IPS DF 6.9 (cell line): ENCODE data around the gene EPN1.
A peak's percentile ranks its signal among the peaks of the same experiment; 100 is the strongest.

Source experiments
- DNase-seq: peaks from one replicate; pipeline ENCODE4 v3.0.0-alpha.2; 2013; ENCODE audit warnings: low read depth, low spot score
- H3K27ac ChIP-seq: one replicate; pipeline ENCODE4 v1.5.1; 2013; ENCODE audit warnings: low read length, control low read depth
- H3K27me3 ChIP-seq: 2 replicates; pipeline ENCODE4 v1.6.1; 2013; ENCODE audit warnings: mild to moderate bottlenecking, low read length; ENCODE audit not compliant: control insufficient read depth, insufficient read depth
- H3K36me3 ChIP-seq: 2 replicates; pipeline ENCODE4 v1.6.1; 2013; ENCODE audit warnings: low read length; ENCODE audit not compliant: control insufficient read depth, insufficient read depth
- H3K4me1 ChIP-seq: 2 replicates; pipeline ENCODE4 v1.6.1; 2013; ENCODE audit warnings: low read length; ENCODE audit not compliant: control insufficient read depth, insufficient read depth
- H3K4me3 ChIP-seq: 2 replicates; pipeline ENCODE4 v1.5.1; 2013; ENCODE audit warnings: mild to moderate bottlenecking, low read length
- H3K9me3 ChIP-seq: 2 replicates; pipeline ENCODE4 v1.6.1; 2013; ENCODE audit warnings: low read length, inconsistent platforms; ENCODE audit not compliant: control insufficient read depth, insufficient read depth
- WGBS: extraction: QIAGEN DNeasy Blood & Tissue Kit; methylation state at CpG from one replicate; pipeline ENCODE4 v1.1.7; 2013; ENCODE audit warnings: mixed read lengths, missing lambda C conversion rate; ENCODE audit not compliant: insufficient read length, insufficient coverage; 5-methylcytosine and 5-hydroxymethylcytosine counted together

The EPN1 gene

GRCh38 chr19:55670280-55671053 is 4.6 kb upstream of the EPN1 start:
- H3K36me3 ChIP-seq: peaks cover 43% of the 10 kb centered on the region
- H3K9me3 ChIP-seq: no peaks in the 10 kb centered on the region
- DNase-seq: no peak
- H3K4me3 ChIP-seq: no peak overlapping the region
- no peak overlapping the region for H3K27ac ChIP-seq
- H3K4me1 ChIP-seq: no peaks in the 10 kb centered on the region
- H3K27me3 ChIP-seq: no peaks in the 10 kb centered on the region
- WGBS: no CpG with 5 or more reads among the region's 23 CpGs

GRCh38 chr19:55671054-55671378 is 4.0 kb upstream of the EPN1 start:
- Histone ChIP-seq H3K4me3 (no peak overlapping the region), H3K27ac (no peak overlapping the region), H3K27me3 (no peaks in the 10 kb centered on the region), H3K36me3 (peaks cover 40% of the 10 kb centered on the region), H3K4me1 (no peaks in the 10 kb centered on the region), H3K9me3 (no peaks in the 10 kb centered on the region)
- no CpG with 5 or more reads among the region's 2 CpGs for WGBS
- DNase-seq: no peak

- Histone ChIP-seq H3K4me1 (no peaks in the 10 kb centered on the region), H3K4me3 (no peak overlapping the region), H3K9me3 (no peaks in the 10 kb centered on the region), H3K27me3 (no peaks in the 10 kb centered on the region), H3K27ac (no peak overlapping the region), H3K36me3 (peaks cover 26% of the 10 kb centered on the region)
- WGBS: no CpG with 5 or more reads among the region's 5 CpGs
- no peak for DNase-seq
Observed at GRCh38 chr19:55672418-55672817, 2.6 kb upstream of the EPN1 start.

GRCh38 chr19:55673465-55673864 is 1.6 kb upstream of the EPN1 start:
- DNase-seq: no peak
- Histone ChIP-seq H3K27ac (no peak overlapping the region), H3K27me3 (no peaks in the 10 kb centered on the region), H3K4me3 (no peak overlapping the region), H3K9me3 (no peaks in the 10 kb centered on the region), H3K36me3 (peaks cover 21% of the 10 kb centered on the region), H3K4me1 (no peaks in the 10 kb centered on the region)
- no CpG with 5 or more reads among the region's 9 CpGs for WGBS

GRCh38 chr19:55673889-55674288 is 1.1 kb upstream of the EPN1 start:
- WGBS: no CpG with 5 or more reads among the region's 15 CpGs
- no peak overlapping the region for H3K4me3 ChIP-seq
- peaks cover 19% of the 10 kb centered on the region for H3K36me3 ChIP-seq
- no peaks in the 10 kb centered on the region for H3K9me3 ChIP-seq
- no peak for DNase-seq
- H3K27me3 ChIP-seq: no peaks in the 10 kb centered on the region
- H3K27ac ChIP-seq: no peak overlapping the region
- H3K4me1 ChIP-seq: no peaks in the 10 kb centered on the region

- WGBS: no CpG with 5 or more reads among the region's 17 CpGs
- Histone ChIP-seq H3K36me3 (peaks cover 14% of the 10 kb centered on the region), H3K27ac (no peak overlapping the region), H3K9me3 (no peaks in the 10 kb centered on the region), H3K4me1 (no peaks in the 10 kb centered on the region), H3K4me3 (peak overlapping the region; percentile 92; the same call in 1 of the 2 replicates), H3K27me3 (no peaks in the 10 kb centered on the region)
- no peak for DNase-seq
Observed at GRCh38 chr19:55674459-55674840, 576 bp upstream of the EPN1 start.

- Histone ChIP-seq H3K4me3 (peak overlapping the region; percentile 92; the same call in 1 of the 2 replicates), H3K27ac (no peak overlapping the region), H3K4me1 (no peaks in the 10 kb centered on the region; the same call in 1 of the 2 replicates), H3K36me3 (peaks cover 14% of the 10 kb centered on the region; the same call in 1 of the 2 replicates), H3K9me3 (no peaks in the 10 kb centered on the region), H3K27me3 (no peaks in the 10 kb centered on the region)
- no peak for DNase-seq
- no CpG with 5 or more reads among the region's 16 CpGs for WGBS
Observed at GRCh38 chr19:55675661-55676354, 782 bp downstream of the EPN1 start.

- Histone ChIP-seq H3K4me1 (no peaks in the 10 kb centered on the region; the same call in 1 of the 2 replicates), H3K27ac (no peak overlapping the region), H3K4me3 (no peak overlapping the region), H3K9me3 (no peaks in the 10 kb centered on the region), H3K36me3 (peaks cover 16% of the 10 kb centered on the region; the same call in 1 of the 2 replicates), H3K27me3 (no peaks in the 10 kb centered on the region)
- no peak for DNase-seq
- WGBS: no CpG with 5 or more reads among the region's 5 CpGs
Observed at GRCh38 chr19:55676383-55676782, 1.4 kb downstream of the EPN1 start.

- Histone ChIP-seq H3K4me3 (no peak overlapping the region), H3K27ac (no peak overlapping the region), H3K9me3 (no peaks in the 10 kb centered on the region), H3K36me3 (peaks cover 16% of the 10 kb centered on the region; the same call in 1 of the 2 replicates), H3K4me1 (no peaks in the 10 kb centered on the region; the same call in 1 of the 2 replicates), H3K27me3 (no peaks in the 10 kb centered on the region)
- DNase-seq: no peak
- no CpG with 5 or more reads among the region's 7 CpGs for WGBS
Observed at GRCh38 chr19:55676889-55677505, 2.0 kb downstream of the EPN1 start.

GRCh38 chr19:55677572-55678028 is 2.6 kb downstream of the EPN1 start:
- H3K27ac ChIP-seq: no peak overlapping the region
- no peaks in the 10 kb centered on the region; the same call in 1 of the 2 replicates for H3K4me1 ChIP-seq
- no peaks in the 10 kb centered on the region for H3K9me3 ChIP-seq
- H3K4me3 ChIP-seq: no peak overlapping the region
- H3K27me3 ChIP-seq: no peaks in the 10 kb centered on the region
- WGBS: no CpG with 5 or more reads among the region's 6 CpGs
- no peak for DNase-seq
- peaks cover 16% of the 10 kb centered on the region; the same call in 1 of the 2 replicates for H3K36me3 ChIP-seq
